Fibroblast of lung (primary cell): ENCODE data around the gene ABHD6. TPM values are rescaled to one million over a fixed set of nuclear protein-coding genes. Genes with fewer than 3 reads are reported as not detected.
A peak's percentile ranks its signal among the peaks of the same experiment; 100 is the strongest.

Experiments used
- DNase-seq, 2 donors: peaks; one replicate each; pipeline versions ENCODE4 v3.0.0 to v3.0.0-alpha.2; 2010; ENCODE audit warnings: low read depth in 2 of 2
- H2AFZ ChIP-seq: 2 replicates; pipeline ENCODE4 v1.5.1; 2012; ENCODE audit warnings: low read length, control low read depth, inconsistent platforms
- H3K27ac ChIP-seq: 2 replicates; pipeline ENCODE4 v1.5.1; 2011; ENCODE audit warnings: low read length, control low read depth; ENCODE audit not compliant: insufficient read depth
- H3K27me3 ChIP-seq: 2 replicates; pipeline ENCODE4 v1.5.1; 2011; ENCODE audit warnings: mild to moderate bottlenecking, low read length; ENCODE audit not compliant: control insufficient read depth, insufficient read depth
- H3K36me3 ChIP-seq: 2 replicates; pipeline ENCODE4 v1.5.1; 2011; ENCODE audit warnings: low read length; ENCODE audit not compliant: control insufficient read depth, insufficient read depth
- H3K4me1 ChIP-seq: 2 replicates; pipeline ENCODE4 v1.5.1; 2011; ENCODE audit warnings: low read length; ENCODE audit not compliant: control insufficient read depth, insufficient read depth; ENCODE audit errors: extremely low read depth
- H3K4me2 ChIP-seq: 2 replicates; pipeline ENCODE4 v1.5.1; 2011; ENCODE audit warnings: low read length, control low read depth; ENCODE audit not compliant: insufficient read depth; ENCODE audit errors: extremely low read depth
- H3K4me3 ChIP-seq, 4 experiments: fragments of 200-600 bp in 1 of 4; sonication (generic) in 1 of 4; replicated peaks in 1 of 4; 2 replicates each; pipeline ENCODE4 v1.5.1; 2011 to 2016; ENCODE audit warnings: low read length in 4 of 4, low read depth in 3 of 4, mild to moderate bottlenecking in 3 of 4, control low read depth in 2 of 4, inconsistent platforms in 1 of 4, mixed read lengths in 1 of 4; ENCODE audit not compliant: insufficient read depth in 1 of 4; ENCODE audit errors: control extremely low read depth in 1 of 4
- H3K79me2 ChIP-seq: 2 replicates; pipeline ENCODE4 v1.5.1; 2012; ENCODE audit warnings: mild to moderate bottlenecking, low read length, inconsistent platforms; ENCODE audit not compliant: control insufficient read depth, insufficient read depth
- H3K9ac ChIP-seq: 2 replicates; pipeline ENCODE4 v1.5.1; 2011; ENCODE audit warnings: mild to moderate bottlenecking, low read length, control low read depth; ENCODE audit not compliant: insufficient read depth
- H3K9me3 ChIP-seq: 2 replicates; pipeline ENCODE4 v1.5.1; 2012; ENCODE audit warnings: low read depth, low read length; ENCODE audit not compliant: control insufficient read depth, insufficient read depth
- H4K20me1 ChIP-seq: 2 replicates; pipeline ENCODE4 v1.5.1; 2011; ENCODE audit warnings: low read length; ENCODE audit not compliant: control insufficient read depth, insufficient read depth; ENCODE audit errors: extremely low read depth
- EZH2 ChIP-seq: IDR thresholded peaks from 2 replicates; pipeline ENCODE4 v1.5.1; 2012; ENCODE audit warnings: low read length, control low read depth, mild to moderate bottlenecking; ENCODE audit errors: missing control alignments
- polyA plus RNA-seq, 2 donors: library from polyadenylated mRNA; depleted of rRNA in 1 of 2; stranded (reverse) in 1 of 2; unstranded in 1 of 2; fragments of >200 nt; gene quantifications; 2 replicates each; pipeline ENCODE4 v1.2.1, GENCODE V29; 2011 to 2012; ENCODE audit warnings: missing spikeins in 1 of 2
- total RNA-seq: library from RNA; depleted of rRNA; stranded (reverse); fragments of >200 nt; gene quantifications from 2 replicates; pipeline ENCODE4 v1.2.1, GENCODE V29; 2014
- TF ChIP-seq, protein P1 (sequence below), 2 donors: IDR thresholded peaks in 1 of 2; conservative IDR thresholded peaks in 1 of 2; 1 replicate in 1 of 2; 2 replicates in 1 of 2; pipeline ENCODE4 v1.5.1; 2011 to 2012; ENCODE audit warnings: low read length in 2 of 2, control low read depth in 1 of 2, inconsistent platforms in 1 of 2, low read depth in 1 of 2, mild to moderate bottlenecking in 1 of 2

Gene ABHD6
- total and polyA plus RNA-seq, 2 donors (not counting 1 experiment from before 2014, with no cell fraction given): 7.3 to 13.5 TPM

- no peaks in the 10 kb centered on the region for H3K36me3 ChIP-seq
- no peaks in the 10 kb centered on the region for H3K79me2 ChIP-seq
- H3K9me3 ChIP-seq: no peaks in the 10 kb centered on the region
- H3K27ac ChIP-seq: no peak overlapping the region
- no peak overlapping the region for H3K9ac ChIP-seq
- peaks cover 8% of the 10 kb centered on the region for H3K27me3 ChIP-seq
- DNase-seq: no peak
- no peaks in the 10 kb centered on the region for H4K20me1 ChIP-seq
- H3K4me1 ChIP-seq: peaks cover 2% of the 10 kb centered on the region
- H2AFZ ChIP-seq: no peak overlapping the region
- no peak overlapping the region for H3K4me2 ChIP-seq
- TF ChIP-seq, protein P1, sequence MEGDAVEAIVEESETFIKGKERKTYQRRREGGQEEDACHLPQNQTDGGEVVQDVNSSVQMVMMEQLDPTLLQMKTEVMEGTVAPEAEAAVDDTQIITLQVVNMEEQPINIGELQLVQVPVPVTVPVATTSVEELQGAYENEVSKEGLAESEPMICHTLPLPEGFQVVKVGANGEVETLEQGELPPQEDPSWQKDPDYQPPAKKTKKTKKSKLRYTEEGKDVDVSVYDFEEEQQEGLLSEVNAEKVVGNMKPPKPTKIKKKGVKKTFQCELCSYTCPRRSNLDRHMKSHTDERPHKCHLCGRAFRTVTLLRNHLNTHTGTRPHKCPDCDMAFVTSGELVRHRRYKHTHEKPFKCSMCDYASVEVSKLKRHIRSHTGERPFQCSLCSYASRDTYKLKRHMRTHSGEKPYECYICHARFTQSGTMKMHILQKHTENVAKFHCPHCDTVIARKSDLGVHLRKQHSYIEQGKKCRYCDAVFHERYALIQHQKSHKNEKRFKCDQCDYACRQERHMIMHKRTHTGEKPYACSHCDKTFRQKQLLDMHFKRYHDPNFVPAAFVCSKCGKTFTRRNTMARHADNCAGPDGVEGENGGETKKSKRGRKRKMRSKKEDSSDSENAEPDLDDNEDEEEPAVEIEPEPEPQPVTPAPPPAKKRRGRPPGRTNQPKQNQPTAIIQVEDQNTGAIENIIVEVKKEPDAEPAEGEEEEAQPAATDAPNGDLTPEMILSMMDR (conservative IDR thresholded peaks at IDR 0.05 in 1 of 2, IDR thresholded peaks at IDR 0.05 in 1 of 2; ENCODE audit: low read depth in 1 of 2, low read length in 2 of 2): no peak
- no peak for TF ChIP-seq EZH2
- H3K4me3 ChIP-seq: no peak overlapping the region
Measured at GRCh38 chr3:58202917-58203360, 34.7 kb upstream of the ABHD6 start.

DNA sequence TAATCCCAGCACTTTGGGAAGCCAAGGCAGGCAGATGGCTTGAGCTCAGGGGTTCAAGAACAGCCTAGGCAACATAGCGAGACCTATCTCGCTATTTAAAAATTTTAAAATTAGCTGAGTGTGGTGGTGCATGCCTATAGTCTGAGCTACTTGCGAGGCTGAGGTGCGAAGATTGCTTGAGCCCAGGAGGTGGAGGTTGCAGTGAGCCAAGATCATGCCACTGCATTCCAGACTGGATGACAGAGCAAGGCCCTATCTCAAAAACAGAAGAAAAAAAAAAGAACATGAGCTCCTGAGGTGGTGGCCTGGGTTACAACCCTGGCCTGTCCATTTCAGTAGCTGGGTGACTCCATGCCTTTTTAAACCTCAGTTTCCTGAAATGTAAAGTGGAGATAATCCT, 34.1 kb upstream of the ABHD6 start:
- Histone ChIP-seq H3K9ac (no peak overlapping the region), H2AFZ (no peak overlapping the region), H3K9me3 (no peaks in the 10 kb centered on the region), H3K4me2 (no peak overlapping the region), H4K20me1 (no peaks in the 10 kb centered on the region), H3K27me3 (peaks cover 8% of the 10 kb centered on the region), H3K4me3 (no peak overlapping the region), H3K4me1 (peaks cover 2% of the 10 kb centered on the region), H3K27ac (no peak overlapping the region), H3K79me2 (no peaks in the 10 kb centered on the region), H3K36me3 (no peaks in the 10 kb centered on the region)
- peak in 1 of 2 donors; percentile 40 for DNase-seq
- TF ChIP-seq, protein P1 (conservative IDR thresholded peaks at IDR 0.05 in 1 of 2, IDR thresholded peaks at IDR 0.05 in 1 of 2; ENCODE audit: low read depth in 1 of 2, low read length in 2 of 2): no peak
- no peak for TF ChIP-seq EZH2

DNA sequence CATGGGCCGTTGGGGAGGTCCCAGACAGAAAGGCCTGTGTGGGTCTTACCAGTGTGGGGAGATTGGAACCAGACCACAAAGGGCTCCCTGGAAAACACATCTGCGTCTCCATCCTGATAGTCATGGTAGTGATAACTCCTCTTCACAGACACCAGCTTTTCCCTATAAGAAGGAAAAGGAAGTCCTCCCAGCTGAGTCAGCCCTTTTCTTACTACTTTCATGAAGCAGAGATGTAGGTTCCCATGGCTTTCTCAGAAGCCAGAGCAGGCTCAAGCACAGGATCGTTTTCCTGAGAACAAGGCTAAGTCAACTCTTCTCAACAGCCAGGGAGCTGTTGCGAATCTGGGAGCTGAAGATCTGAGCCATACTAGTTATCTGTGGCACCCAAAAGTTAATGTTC, 32.9 kb upstream of the ABHD6 start:
- H3K9me3 ChIP-seq: no peaks in the 10 kb centered on the region
- H4K20me1 ChIP-seq: no peaks in the 10 kb centered on the region
- peaks cover 12% of the 10 kb centered on the region for H3K27me3 ChIP-seq
- H3K4me2 ChIP-seq: no peak overlapping the region
- no peak overlapping the region for H3K27ac ChIP-seq
- H2AFZ ChIP-seq: no peak overlapping the region
- H3K4me3 ChIP-seq: no peak overlapping the region
- H3K4me1 ChIP-seq: peaks cover 2% of the 10 kb centered on the region
- no peak for DNase-seq
- H3K9ac ChIP-seq: no peak overlapping the region
- H3K36me3 ChIP-seq: no peaks in the 10 kb centered on the region
- H3K79me2 ChIP-seq: no peaks in the 10 kb centered on the region
- no peak for TF ChIP-seq EZH2
- TF ChIP-seq, protein P1 (conservative IDR thresholded peaks at IDR 0.05 in 1 of 2, IDR thresholded peaks at IDR 0.05 in 1 of 2; ENCODE audit: low read depth in 1 of 2, low read length in 2 of 2): no peak
